ENCODE results near the gene NLGN3. TPM values are rescaled to one million over a fixed set of nuclear protein-coding genes. Genes with fewer than 3 reads are reported as not detected.

NLGN3 gene
- total and polyA plus RNA-seq, 2 experiments from 2014 or later = 1.6 to 2.7 TPM

Small RNA genes within 50 kb of the gene (small RNA-seq; reads per million reads assigned to genes)
- not detected for gene CXorf65

Other genes starting within 250 kb of the NLGN3 start
- 0.20 TPM in 1 of 2 replicates, not detected in the other for gene TEX11, start 236.1 kb upstream of the NLGN3 start, total RNA-seq
- gene TEX11, start 236.1 kb upstream of the NLGN3 start, polyA plus RNA-seq = not detected in 2 replicates
- gene SLC7A3, start 213.7 kb upstream of the NLGN3 start, total RNA-seq = 1.8 and 3.5 TPM in 2 replicates
- 1.1 TPM in 1 of 2 replicates, not detected in the other for gene SLC7A3, start 213.7 kb upstream of the NLGN3 start, polyA plus RNA-seq
- gene SNX12, start 76.5 kb upstream of the NLGN3 start, total RNA-seq = 61.0 and 68.8 TPM in 2 replicates
- 7.5 and 8.3 TPM in 2 replicates for gene SNX12, start 76.5 kb upstream of the NLGN3 start, polyA plus RNA-seq
- gene FOXO4, start 49.0 kb upstream of the NLGN3 start, total RNA-seq = 9.7 and 10.8 TPM in 2 replicates
- 3.5 and 6.3 TPM in 2 replicates for gene FOXO4, start 49.0 kb upstream of the NLGN3 start, polyA plus RNA-seq
- gene CXorf65, start 38.1 kb upstream of the NLGN3 start, total RNA-seq = not detected in 2 replicates
- not detected in 2 replicates for gene CXorf65, start 38.1 kb upstream of the NLGN3 start, polyA plus RNA-seq
- 7.1 and 14.1 TPM in 2 replicates for gene IL2RG, start 33.3 kb upstream of the NLGN3 start, total RNA-seq
- gene IL2RG, start 33.3 kb upstream of the NLGN3 start, polyA plus RNA-seq = 11.2 and 13.5 TPM in 2 replicates
- gene MED12, start 26.2 kb upstream of the NLGN3 start, total RNA-seq = 24.9 and 32.7 TPM in 2 replicates
- gene MED12, start 26.2 kb upstream of the NLGN3 start, polyA plus RNA-seq = 12.9 and 15.7 TPM in 2 replicates
- 95.4 and 103 TPM in 2 replicates for gene GJB1, start 78.4 kb downstream of the NLGN3 start, total RNA-seq
- gene GJB1, start 78.4 kb downstream of the NLGN3 start, polyA plus RNA-seq = 82.6 and 98.2 TPM in 2 replicates
- gene ZMYM3, start 109.3 kb downstream of the NLGN3 start, total RNA-seq = 25.0 and 26.2 TPM in 2 replicates
- gene ZMYM3, start 109.3 kb downstream of the NLGN3 start, polyA plus RNA-seq = 10.5 and 15.1 TPM in 2 replicates
- gene NONO, start 138.8 kb downstream of the NLGN3 start, total RNA-seq = 318 and 330 TPM in 2 replicates
- gene NONO, start 138.8 kb downstream of the NLGN3 start, polyA plus RNA-seq = 175 and 204 TPM in 2 replicates
- gene ITGB1BP2, start 156.9 kb downstream of the NLGN3 start, total RNA-seq = 1.1 and 1.6 TPM in 2 replicates
- 0.15 and 1.2 TPM in 2 replicates for gene ITGB1BP2, start 156.9 kb downstream of the NLGN3 start, polyA plus RNA-seq
- gene TAF1, start 221.5 kb downstream of the NLGN3 start, total RNA-seq = 15.8 and 19.2 TPM in 2 replicates
- gene TAF1, start 221.5 kb downstream of the NLGN3 start, polyA plus RNA-seq = 1.9 and 2.7 TPM in 2 replicates

All from hepatocyte (in vitro differentiated cells).